Osteocyte (in vitro differentiated cells): ENCODE data around the gene IKZF3. TPM values are rescaled to one million over a fixed set of nuclear protein-coding genes. Genes with fewer than 3 reads are reported as not detected.
"Not testable (repeated sequence)": the region's sequence is repeated elsewhere in the genome, so short reads cannot be mapped to it uniquely, and the experiment has no call there.

Source experiments
- DNase-seq: peaks from one replicate; pipeline ENCODE4 v3.0.0; 2021; ENCODE audit warnings: mixed read lengths; ENCODE audit not compliant: unreplicated experiment; ENCODE audit errors: extremely low spot score
- H3K27ac Mint-ChIP-seq: one replicate; pipeline ENCODE4 v1.8.0; 2021; ENCODE audit warnings: mild to moderate bottlenecking, mixed read lengths; ENCODE audit not compliant: unreplicated experiment
- H3K27me3 Mint-ChIP-seq: one replicate; pipeline ENCODE4 v1.8.0; 2021; ENCODE audit warnings: mixed read lengths; ENCODE audit not compliant: unreplicated experiment
- H3K36me3 Mint-ChIP-seq: one replicate; pipeline ENCODE4 v1.8.0; 2021; ENCODE audit warnings: mixed read lengths; ENCODE audit not compliant: unreplicated experiment
- H3K4me1 Mint-ChIP-seq: one replicate; pipeline ENCODE4 v1.8.0; 2021; ENCODE audit warnings: mixed read lengths; ENCODE audit not compliant: unreplicated experiment
- H3K4me3 Mint-ChIP-seq: one replicate; pipeline ENCODE4 v1.8.0; 2021; ENCODE audit warnings: mild to moderate bottlenecking, moderate library complexity, mixed read lengths; ENCODE audit not compliant: unreplicated experiment
- H3K9me3 Mint-ChIP-seq: one replicate; pipeline ENCODE4 v1.8.0; 2021; ENCODE audit warnings: mixed read lengths; ENCODE audit not compliant: unreplicated experiment
- total RNA-seq: library from RNA; stranded (reverse); gene quantifications from 2 replicates; pipeline ENCODE4 v1.2.1, GENCODE V29; 2021
- TF ChIP-seq, protein P1 (sequence below): fragments of 200-600 bp; sonication (generic); IDR thresholded peaks from 2 replicates; pipeline ENCODE4 v1.5.0; 2021; ENCODE audit warnings: antibody characterized with exemption, mild to moderate bottlenecking, moderate library complexity

The IKZF3 gene
- total RNA-seq, 1 donor from 2014 or later = not detected

GRCh38 chr17:39867084-39867879 is 3.2 kb upstream of the IKZF3 start:
- no peaks in the 10 kb centered on the region for H3K36me3 Mint-ChIP-seq
- H3K4me1 Mint-ChIP-seq = peaks cover 10% of the 10 kb centered on the region
- no peak for DNase-seq
- H3K4me3 Mint-ChIP-seq = no peak overlapping the region
- H3K27me3 Mint-ChIP-seq = peaks cover 65% of the 10 kb centered on the region
- TF ChIP-seq, protein P1, sequence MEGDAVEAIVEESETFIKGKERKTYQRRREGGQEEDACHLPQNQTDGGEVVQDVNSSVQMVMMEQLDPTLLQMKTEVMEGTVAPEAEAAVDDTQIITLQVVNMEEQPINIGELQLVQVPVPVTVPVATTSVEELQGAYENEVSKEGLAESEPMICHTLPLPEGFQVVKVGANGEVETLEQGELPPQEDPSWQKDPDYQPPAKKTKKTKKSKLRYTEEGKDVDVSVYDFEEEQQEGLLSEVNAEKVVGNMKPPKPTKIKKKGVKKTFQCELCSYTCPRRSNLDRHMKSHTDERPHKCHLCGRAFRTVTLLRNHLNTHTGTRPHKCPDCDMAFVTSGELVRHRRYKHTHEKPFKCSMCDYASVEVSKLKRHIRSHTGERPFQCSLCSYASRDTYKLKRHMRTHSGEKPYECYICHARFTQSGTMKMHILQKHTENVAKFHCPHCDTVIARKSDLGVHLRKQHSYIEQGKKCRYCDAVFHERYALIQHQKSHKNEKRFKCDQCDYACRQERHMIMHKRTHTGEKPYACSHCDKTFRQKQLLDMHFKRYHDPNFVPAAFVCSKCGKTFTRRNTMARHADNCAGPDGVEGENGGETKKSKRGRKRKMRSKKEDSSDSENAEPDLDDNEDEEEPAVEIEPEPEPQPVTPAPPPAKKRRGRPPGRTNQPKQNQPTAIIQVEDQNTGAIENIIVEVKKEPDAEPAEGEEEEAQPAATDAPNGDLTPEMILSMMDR = no peak
- no peak overlapping the region for H3K27ac Mint-ChIP-seq
- no peaks in the 10 kb centered on the region for H3K9me3 Mint-ChIP-seq

DNA sequence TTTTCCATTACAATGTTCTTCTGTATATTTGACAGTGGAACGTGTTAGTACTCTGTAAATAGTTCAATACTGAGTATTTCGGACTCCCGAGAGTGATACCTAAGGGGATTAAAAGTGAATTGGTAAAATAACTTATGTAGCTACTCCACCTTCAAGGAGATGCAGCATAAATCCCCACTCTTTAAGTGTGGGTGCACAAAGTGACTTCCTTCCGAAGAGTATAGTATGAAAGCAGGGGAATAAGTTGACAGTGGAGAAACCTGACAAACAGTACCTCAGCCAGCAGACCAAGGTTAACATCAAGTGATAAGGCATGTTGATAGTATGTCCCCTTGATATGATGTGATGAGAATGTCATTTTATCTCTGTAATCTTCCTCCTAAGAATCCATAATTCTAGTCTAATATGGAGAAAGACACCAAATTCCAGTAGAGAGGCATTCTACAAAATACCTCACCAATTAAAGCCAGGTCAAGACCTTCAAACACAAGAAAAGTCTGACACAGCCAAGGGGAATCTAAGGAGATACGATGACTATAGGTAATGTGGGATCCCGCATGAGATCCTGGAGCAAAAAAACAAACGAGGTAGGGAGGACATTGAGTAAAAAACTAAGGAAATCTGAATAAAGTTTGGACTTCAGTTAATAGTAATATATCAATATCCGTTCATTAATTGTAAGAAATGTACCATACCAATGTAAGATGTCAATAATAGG is 2.1 kb upstream of the IKZF3 start:
- H3K4me1 Mint-ChIP-seq = peaks cover 10% of the 10 kb centered on the region
- DNase-seq = no peak
- no peak overlapping the region for H3K27ac Mint-ChIP-seq
- H3K27me3 Mint-ChIP-seq = peaks cover 65% of the 10 kb centered on the region
- H3K9me3 Mint-ChIP-seq = no peaks in the 10 kb centered on the region
- TF ChIP-seq, protein P1 = no peak
- no peaks in the 10 kb centered on the region for H3K36me3 Mint-ChIP-seq
- H3K4me3 Mint-ChIP-seq = no peak overlapping the region

- TF ChIP-seq, protein P1 = no peak
- DNase-seq = no peak
- H3K36me3 Mint-ChIP-seq = no peaks in the 10 kb centered on the region
- H3K9me3 Mint-ChIP-seq = no peaks in the 10 kb centered on the region
- peaks cover 10% of the 10 kb centered on the region for H3K4me1 Mint-ChIP-seq
- H3K27ac Mint-ChIP-seq = no peak overlapping the region
- H3K4me3 Mint-ChIP-seq = no peak overlapping the region
- H3K27me3 Mint-ChIP-seq = peaks cover 72% of the 10 kb centered on the region
Observed at GRCh38 chr17:39863244-39863917, 731 bp downstream of the IKZF3 start.

GRCh38 chr17:39861235-39861634 is 2.9 kb downstream of the IKZF3 start:
- Mint-ChIP-seq H3K27me3 (peaks cover 68% of the 10 kb centered on the region), H3K27ac (no peak overlapping the region), H3K4me3 (no peak overlapping the region), H3K9me3 (no peaks in the 10 kb centered on the region), H3K4me1 (peaks cover 10% of the 10 kb centered on the region), H3K36me3 (no peaks in the 10 kb centered on the region)
- no peak for DNase-seq
- TF ChIP-seq, protein P1 = no peak

DNA sequence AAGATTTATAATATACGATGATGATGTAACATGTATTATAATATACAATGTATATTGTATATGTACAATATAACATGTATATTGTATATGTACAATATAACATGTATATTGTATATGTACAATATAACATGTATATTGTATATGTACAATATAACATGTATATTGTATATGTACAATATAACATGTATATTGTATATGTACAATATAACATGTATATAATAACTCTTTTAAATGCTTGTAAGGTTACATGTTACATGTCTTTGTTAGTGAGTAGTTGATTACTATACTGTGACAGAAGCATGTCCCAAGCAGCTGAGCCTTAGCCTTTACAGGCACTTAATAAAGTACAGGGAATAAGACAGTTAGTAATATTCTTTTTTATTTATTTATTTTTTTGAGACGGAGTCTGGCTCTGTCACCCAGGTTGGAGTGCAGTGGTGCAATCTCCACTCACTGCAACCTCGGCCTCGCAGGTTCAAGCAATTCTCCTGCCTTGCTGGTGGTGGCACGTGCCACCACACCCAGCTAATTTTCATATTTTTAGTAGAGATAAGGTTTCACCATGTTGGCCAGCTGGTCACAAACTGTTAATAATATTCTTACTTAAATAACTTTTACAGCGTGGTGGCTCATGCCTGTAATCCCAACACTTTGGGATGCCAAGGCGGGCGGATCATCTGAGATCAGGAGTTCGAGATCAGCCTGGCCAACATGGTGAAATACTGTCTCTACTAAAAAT is 8.0 kb downstream of the IKZF3 start:
- H3K36me3 Mint-ChIP-seq, H3K9me3 Mint-ChIP-seq, H3K4me3 Mint-ChIP-seq, H3K27ac Mint-ChIP-seq, DNase-seq, H3K4me1 Mint-ChIP-seq: not testable (repeated sequence)
- H3K27me3 Mint-ChIP-seq = peaks cover 58% of the 10 kb centered on the region
